Measurements from ENCODE around the gene C2CD4C. TPM values are rescaled to one million over a fixed set of nuclear protein-coding genes. Genes with fewer than 3 reads are reported as not detected.
"Not testable (repeated sequence)": the region's sequence is repeated elsewhere in the genome, so short reads cannot be mapped to it uniquely, and the experiment has no call there.

Gene C2CD4C
- total RNA-seq (2014; rRNA removed; shearing (Covaris generic); ENCODE audit: low replicate concordance) = 1.8 and 2.1 TPM in 2 replicates

- DNase-seq (ENCODE audit: low read depth) = no peak
- in situ Hi-C loops (cut with HindIII; ENCODE audit: low pct_unique_long_range_greater_than_20kb, low sequenced_read_pairs) = no loop called here
These were observed at the start of gene C2CD4C for GRCh38 chr19:408902-409515. Gene C2CD4C (minus strand): TSS chr19:409147. CDS start chr19:408361, 786 bp downstream.

- in situ Hi-C loops (cut with HindIII; ENCODE audit: low pct_unique_long_range_greater_than_20kb, low sequenced_read_pairs) = no loop called here
These were observed 49.4 kb upstream of the C2CD4C start for GRCh38 chr19:458091-459042.

GRCh38 chr19:457636-458035 lies 48.7 kb upstream of the C2CD4C start:
- in situ Hi-C loops (cut with HindIII; ENCODE audit: low pct_unique_long_range_greater_than_20kb, low sequenced_read_pairs) = no loop called here
- DNase-seq (ENCODE audit: low read depth) = no peak

More at GRCh38 chr19:458091-459042, 49.4 kb upstream of the C2CD4C start:
- DNase-seq (ENCODE audit: low read depth) = no peak

- DNase-seq (ENCODE audit: low read depth) = no peak
- in situ Hi-C loops (cut with HindIII; ENCODE audit: low pct_unique_long_range_greater_than_20kb, low sequenced_read_pairs) = no loop called here
These were observed 47.7 kb upstream of the C2CD4C start for GRCh38 chr19:456547-457110.

GRCh38 chr19:455851-456546 lies 47.1 kb upstream of the C2CD4C start:
- no peak for DNase-seq (ENCODE audit: low read depth)
- in situ Hi-C loops (cut with HindIII; ENCODE audit: low pct_unique_long_range_greater_than_20kb, low sequenced_read_pairs) = no loop called here

- in situ Hi-C loops (cut with HindIII; ENCODE audit: low pct_unique_long_range_greater_than_20kb, low sequenced_read_pairs) = no loop called here
These were observed 46.2 kb upstream of the C2CD4C start for GRCh38 chr19:455031-455705.

GRCh38 chr19:453606-454005 lies 44.7 kb upstream of the C2CD4C start:
- no peak for DNase-seq (ENCODE audit: low read depth)
- in situ Hi-C loops (cut with HindIII; ENCODE audit: low pct_unique_long_range_greater_than_20kb, low sequenced_read_pairs) = no loop called here

More at GRCh38 chr19:455031-455705, 46.2 kb upstream of the C2CD4C start:
- DNase-seq (ENCODE audit: low read depth) = no peak

GRCh38 chr19:452829-453228 lies 43.9 kb upstream of the C2CD4C start:
- in situ Hi-C loops (cut with HindIII; ENCODE audit: low pct_unique_long_range_greater_than_20kb, low sequenced_read_pairs) = no loop called here
- DNase-seq (ENCODE audit: low read depth) = no peak

GRCh38 chr19:450912-451481 lies 42.0 kb upstream of the C2CD4C start:
- DNase-seq (ENCODE audit: low read depth); in situ Hi-C loops (cut with HindIII; ENCODE audit: low pct_unique_long_range_greater_than_20kb, low sequenced_read_pairs): not testable (repeated sequence)

- in situ Hi-C loops (cut with HindIII; ENCODE audit: low pct_unique_long_range_greater_than_20kb, low sequenced_read_pairs) = no loop called here
- DNase-seq (ENCODE audit: low read depth) = no peak
These were observed 41.0 kb upstream of the C2CD4C start for GRCh38 chr19:449916-450315.

- DNase-seq (ENCODE audit: low read depth) = no peak
- in situ Hi-C loops (cut with HindIII; ENCODE audit: low pct_unique_long_range_greater_than_20kb, low sequenced_read_pairs) = no loop called here
These were observed 39.0 kb upstream of the C2CD4C start for GRCh38 chr19:447816-448560.

GRCh38 chr19:447064-447426 lies 38.1 kb upstream of the C2CD4C start:
- no peak for DNase-seq (ENCODE audit: low read depth)
- in situ Hi-C loops (cut with HindIII; ENCODE audit: low pct_unique_long_range_greater_than_20kb, low sequenced_read_pairs) = no loop called here

- in situ Hi-C loops (cut with HindIII; ENCODE audit: low pct_unique_long_range_greater_than_20kb, low sequenced_read_pairs) = no loop called here
- DNase-seq (ENCODE audit: low read depth) = no peak
These were observed 35.8 kb upstream of the C2CD4C start for GRCh38 chr19:444677-445210.

GRCh38 chr19:443005-443404 lies 34.1 kb upstream of the C2CD4C start:
- no peak for DNase-seq (ENCODE audit: low read depth)
- in situ Hi-C loops (cut with HindIII; ENCODE audit: low pct_unique_long_range_greater_than_20kb, low sequenced_read_pairs) = no loop called here

GRCh38 chr19:442085-442484 lies 33.1 kb upstream of the C2CD4C start:
- no peak for DNase-seq (ENCODE audit: low read depth)
- in situ Hi-C loops (cut with HindIII; ENCODE audit: low pct_unique_long_range_greater_than_20kb, low sequenced_read_pairs) = no loop called here

GRCh38 chr19:441213-441836 lies 32.4 kb upstream of the C2CD4C start:
- in situ Hi-C loops (cut with HindIII; ENCODE audit: low pct_unique_long_range_greater_than_20kb, low sequenced_read_pairs) = no loop called here

More at GRCh38 chr19:441213-441836, 32.4 kb upstream of the C2CD4C start:
- DNase-seq (ENCODE audit: low read depth) = no peak
